GM19328 (cell line): ENCODE results near the gene FBXO45.
"Not testable (repeated sequence)": the region's sequence is repeated elsewhere in the genome, so short reads cannot be mapped to it uniquely, and the experiment has no call there.

ENCODE experiments used
- ATAC-seq: cut with Tn5 transposase; IDR thresholded peaks from one replicate; pipeline ENCODE4 v1.9.1; 2021; ENCODE audit warnings: mild to moderate bottlenecking, moderate library complexity; ENCODE audit not compliant: unreplicated experiment

Gene FBXO45

GRCh38 chr3:196555295-196555694 is 13.2 kb upstream of the FBXO45 start:
- ATAC-seq: no peak

- no peak for ATAC-seq
Measured at GRCh38 chr3:196557236-196557635, 11.2 kb upstream of the FBXO45 start.

- no peak for ATAC-seq
Measured at GRCh38 chr3:196558476-196558875, 10.0 kb upstream of the FBXO45 start.

- ATAC-seq: no peak
Measured at GRCh38 chr3:196559826-196560225, 8.6 kb upstream of the FBXO45 start.

GRCh38 chr3:196563721-196564225 is 4.7 kb upstream of the FBXO45 start:
- no peak for ATAC-seq

GRCh38 chr3:196569003-196569516 is 600 bp downstream of the FBXO45 start:
- peak; percentile 34 for ATAC-seq

- ATAC-seq: not testable (repeated sequence)
Measured at GRCh38 chr3:196570332-196570731, 1.9 kb downstream of the FBXO45 start.

GRCh38 chr3:196572389-196572788 is 3.9 kb downstream of the FBXO45 start:
- ATAC-seq: no peak

GRCh38 chr3:196585044-196585757 is 16.7 kb downstream of the FBXO45 start:
- ATAC-seq: no peak

- no peak for ATAC-seq
Measured at GRCh38 chr3:196590279-196590678, 21.8 kb downstream of the FBXO45 start.

- no peak for ATAC-seq
Measured at GRCh38 chr3:196596355-196596754, 27.9 kb downstream of the FBXO45 start.

- not testable (repeated sequence) for ATAC-seq
Measured at GRCh38 chr3:196597971-196598733, 29.7 kb downstream of the FBXO45 start.

GRCh38 chr3:196599734-196600128 is 31.3 kb downstream of the FBXO45 start:
- ATAC-seq: no peak

- ATAC-seq: no peak
Measured at GRCh38 chr3:196600359-196600758, 31.9 kb downstream of the FBXO45 start.

- ATAC-seq: no peak
Measured at GRCh38 chr3:196602673-196603072, 34.2 kb downstream of the FBXO45 start.

- no peak for ATAC-seq
Measured at GRCh38 chr3:196603683-196604082, 35.2 kb downstream of the FBXO45 start.

- ATAC-seq: peak; percentile 50
Measured at GRCh38 chr3:196604548-196604947, 36.1 kb downstream of the FBXO45 start.

GRCh38 chr3:196608693-196609092 is 40.2 kb downstream of the FBXO45 start:
- ATAC-seq: no peak

GRCh38 chr3:196609343-196609775 is 40.9 kb downstream of the FBXO45 start:
- peak; percentile 68 for ATAC-seq

- no peak for ATAC-seq
Measured at GRCh38 chr3:196609805-196610515, 41.5 kb downstream of the FBXO45 start.
